ENCODE results near the gene TBRG1. TPM values are rescaled to one million over a fixed set of nuclear protein-coding genes. Genes with fewer than 3 reads are reported as not detected.
"Not testable (repeated sequence)": the region's sequence is repeated elsewhere in the genome, so short reads cannot be mapped to it uniquely, and the experiment has no call there.

TBRG1 gene
- total RNA-seq, 1 donor from 2014 or later = 87.3 TPM

DNA sequence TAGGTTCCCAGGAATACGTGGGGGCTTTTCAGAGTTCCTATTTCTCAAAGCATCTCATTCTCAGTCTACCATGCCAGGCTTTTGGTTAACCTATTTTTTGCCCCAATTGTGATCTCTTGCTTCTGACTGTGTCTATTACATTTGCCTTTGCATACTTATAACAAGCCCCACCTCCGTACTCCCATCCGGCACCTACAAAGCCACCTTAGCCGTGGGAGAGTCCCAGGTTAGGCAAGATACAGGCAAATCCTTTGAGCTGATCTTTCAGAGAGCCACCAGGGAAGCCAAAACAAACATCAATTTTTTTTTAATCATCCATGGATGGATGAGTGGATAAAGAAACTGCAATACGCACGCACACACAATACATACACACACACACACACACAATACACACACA is 30.0 kb upstream of the TBRG1 start:
- DNase-seq (ENCODE audit: low spot score) = no peak
- Mint-ChIP-seq H3K27ac (ENCODE audit: unreplicated experiment) (no peak overlapping the region), H3K4me3 (ENCODE audit: unreplicated experiment) (no peak overlapping the region), H3K36me3 (ENCODE audit: low read depth, unreplicated experiment) (no peaks in the 10 kb centered on the region), H3K4me1 (ENCODE audit: unreplicated experiment) (peaks cover 10% of the 10 kb centered on the region), H3K9me3 (ENCODE audit: unreplicated experiment) (no peaks in the 10 kb centered on the region), H3K27me3 (ENCODE audit: unreplicated experiment) (no peaks in the 10 kb centered on the region)
- TF ChIP-seq, protein P1, sequence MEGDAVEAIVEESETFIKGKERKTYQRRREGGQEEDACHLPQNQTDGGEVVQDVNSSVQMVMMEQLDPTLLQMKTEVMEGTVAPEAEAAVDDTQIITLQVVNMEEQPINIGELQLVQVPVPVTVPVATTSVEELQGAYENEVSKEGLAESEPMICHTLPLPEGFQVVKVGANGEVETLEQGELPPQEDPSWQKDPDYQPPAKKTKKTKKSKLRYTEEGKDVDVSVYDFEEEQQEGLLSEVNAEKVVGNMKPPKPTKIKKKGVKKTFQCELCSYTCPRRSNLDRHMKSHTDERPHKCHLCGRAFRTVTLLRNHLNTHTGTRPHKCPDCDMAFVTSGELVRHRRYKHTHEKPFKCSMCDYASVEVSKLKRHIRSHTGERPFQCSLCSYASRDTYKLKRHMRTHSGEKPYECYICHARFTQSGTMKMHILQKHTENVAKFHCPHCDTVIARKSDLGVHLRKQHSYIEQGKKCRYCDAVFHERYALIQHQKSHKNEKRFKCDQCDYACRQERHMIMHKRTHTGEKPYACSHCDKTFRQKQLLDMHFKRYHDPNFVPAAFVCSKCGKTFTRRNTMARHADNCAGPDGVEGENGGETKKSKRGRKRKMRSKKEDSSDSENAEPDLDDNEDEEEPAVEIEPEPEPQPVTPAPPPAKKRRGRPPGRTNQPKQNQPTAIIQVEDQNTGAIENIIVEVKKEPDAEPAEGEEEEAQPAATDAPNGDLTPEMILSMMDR (IDR thresholded peaks at IDR 0.05; ENCODE audit: unreplicated experiment) = no peak

DNA sequence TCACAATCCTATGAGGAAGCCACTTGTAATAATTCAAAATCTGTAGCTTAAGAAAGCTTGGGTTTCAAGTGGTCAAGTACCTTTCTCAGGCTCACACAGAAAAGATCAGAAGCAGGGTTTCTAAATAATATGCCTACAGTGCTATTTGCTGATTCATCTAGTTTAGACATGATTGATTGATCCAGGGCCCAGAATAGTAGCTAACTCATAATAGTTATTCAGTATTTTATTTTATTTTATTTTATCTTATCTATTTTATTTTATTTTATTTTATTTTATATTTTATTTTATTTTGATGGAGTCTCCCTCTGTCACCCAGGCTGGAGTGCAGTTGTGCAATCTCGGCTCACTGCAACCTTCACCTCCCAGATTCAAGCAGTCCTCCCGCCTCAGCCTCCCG is 27.4 kb upstream of the TBRG1 start:
- no peak overlapping the region for H3K4me3 Mint-ChIP-seq (ENCODE audit: unreplicated experiment)
- H3K27ac Mint-ChIP-seq (ENCODE audit: unreplicated experiment) = no peak overlapping the region
- no peak for DNase-seq (ENCODE audit: low spot score)
- no peaks in the 10 kb centered on the region for H3K27me3 Mint-ChIP-seq (ENCODE audit: unreplicated experiment)
- no peaks in the 10 kb centered on the region for H3K36me3 Mint-ChIP-seq (ENCODE audit: low read depth, unreplicated experiment)
- peaks cover 3% of the 10 kb centered on the region for H3K4me1 Mint-ChIP-seq (ENCODE audit: unreplicated experiment)
- TF ChIP-seq, protein P1 (IDR thresholded peaks at IDR 0.05; ENCODE audit: unreplicated experiment) = no peak
- no peaks in the 10 kb centered on the region for H3K9me3 Mint-ChIP-seq (ENCODE audit: unreplicated experiment)

DNA sequence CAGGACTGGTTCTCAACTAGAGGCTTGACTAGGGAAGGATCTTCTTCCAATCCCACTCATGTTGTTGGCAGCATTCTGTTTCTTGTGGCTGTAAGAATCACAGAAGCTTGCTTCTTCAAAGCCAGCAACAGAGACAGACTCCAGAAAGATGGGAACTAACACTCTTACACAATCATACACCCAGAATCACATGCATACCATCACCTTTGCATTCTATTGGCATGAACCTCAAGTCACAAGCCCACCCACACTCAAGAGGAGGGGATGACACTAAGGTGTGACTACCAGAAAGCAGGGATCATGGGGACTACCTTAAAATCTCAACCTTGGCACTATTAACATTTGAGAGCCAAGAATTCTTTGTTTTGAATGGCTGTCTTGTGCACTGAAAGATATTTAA is 25.0 kb upstream of the TBRG1 start:
- H3K9me3 Mint-ChIP-seq (ENCODE audit: unreplicated experiment) = no peaks in the 10 kb centered on the region
- no peak overlapping the region for H3K27ac Mint-ChIP-seq (ENCODE audit: unreplicated experiment)
- H3K4me1 Mint-ChIP-seq (ENCODE audit: unreplicated experiment) = no peaks in the 10 kb centered on the region
- no peaks in the 10 kb centered on the region for H3K27me3 Mint-ChIP-seq (ENCODE audit: unreplicated experiment)
- TF ChIP-seq, protein P1 (IDR thresholded peaks at IDR 0.05; ENCODE audit: unreplicated experiment) = no peak
- DNase-seq (ENCODE audit: low spot score) = no peak
- no peaks in the 10 kb centered on the region for H3K36me3 Mint-ChIP-seq (ENCODE audit: low read depth, unreplicated experiment)
- H3K4me3 Mint-ChIP-seq (ENCODE audit: unreplicated experiment) = no peak overlapping the region

DNA sequence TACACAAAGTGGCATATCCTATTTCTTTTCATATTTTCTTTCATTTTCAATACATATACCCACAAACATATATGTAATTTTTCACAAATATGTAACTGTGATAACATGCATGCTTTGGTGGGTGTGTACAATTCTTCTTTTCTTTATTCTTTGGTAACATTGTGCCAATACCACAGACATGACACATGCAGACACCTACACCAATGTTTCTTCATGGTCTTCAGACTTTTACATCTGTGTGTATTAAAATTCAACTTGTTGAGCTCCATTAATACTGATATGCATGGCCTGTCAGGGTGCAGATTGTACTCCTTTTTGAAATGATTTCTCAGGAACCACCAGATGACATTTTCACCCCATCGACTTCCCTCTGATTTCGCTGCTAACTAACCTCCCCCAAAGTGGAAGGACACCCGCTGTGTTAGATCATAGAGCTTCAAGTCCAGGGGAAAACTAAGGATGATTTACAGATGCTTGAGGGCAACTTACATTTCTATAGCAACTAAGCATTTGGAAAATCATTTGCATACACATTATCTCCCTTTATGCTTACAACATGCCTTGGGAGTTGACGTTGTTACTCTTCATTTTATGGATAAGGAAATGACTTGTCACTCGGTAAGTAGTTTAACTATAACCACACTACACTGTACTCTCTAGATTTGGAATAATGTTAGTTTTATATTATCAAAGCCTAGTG is 21.9 kb upstream of the TBRG1 start:
- Mint-ChIP-seq H3K9me3 (ENCODE audit: unreplicated experiment) (no peaks in the 10 kb centered on the region), H3K27ac (ENCODE audit: unreplicated experiment) (no peak overlapping the region), H3K4me3 (ENCODE audit: unreplicated experiment) (no peak overlapping the region), H3K4me1 (ENCODE audit: unreplicated experiment) (peaks cover 2% of the 10 kb centered on the region), H3K27me3 (ENCODE audit: unreplicated experiment) (no peaks in the 10 kb centered on the region), H3K36me3 (ENCODE audit: low read depth, unreplicated experiment) (no peaks in the 10 kb centered on the region)
- no peak for DNase-seq (ENCODE audit: low spot score)
- TF ChIP-seq, protein P1 (IDR thresholded peaks at IDR 0.05; ENCODE audit: unreplicated experiment) = no peak

DNA sequence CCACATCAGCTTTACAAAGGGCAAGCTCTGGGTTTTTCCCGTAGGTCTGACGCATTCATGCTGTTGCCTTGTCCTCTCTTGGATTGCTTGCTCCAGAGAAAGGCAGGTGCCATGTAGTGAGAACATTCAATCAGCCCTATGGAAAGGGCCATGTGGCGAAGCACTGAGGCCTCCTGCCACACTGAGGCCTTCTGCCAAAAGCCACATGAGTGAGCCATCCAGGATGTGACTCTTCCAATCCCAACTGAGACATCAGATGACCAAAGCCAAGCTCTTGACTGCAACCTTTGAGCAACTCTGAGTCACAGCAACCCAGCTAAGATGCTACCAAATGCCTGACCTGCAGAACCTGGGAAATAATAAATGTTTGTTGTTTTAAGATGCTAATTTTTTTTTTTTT is 20.5 kb upstream of the TBRG1 start:
- TF ChIP-seq, protein P1 (IDR thresholded peaks at IDR 0.05; ENCODE audit: unreplicated experiment) = no peak
- Mint-ChIP-seq H3K4me1 (ENCODE audit: unreplicated experiment) (peaks cover 4% of the 10 kb centered on the region), H3K4me3 (ENCODE audit: unreplicated experiment) (no peak overlapping the region), H3K9me3 (ENCODE audit: unreplicated experiment) (no peaks in the 10 kb centered on the region), H3K27ac (ENCODE audit: unreplicated experiment) (no peak overlapping the region), H3K36me3 (ENCODE audit: low read depth, unreplicated experiment) (no peaks in the 10 kb centered on the region), H3K27me3 (ENCODE audit: unreplicated experiment) (no peaks in the 10 kb centered on the region)
- DNase-seq (ENCODE audit: low spot score) = no peak

DNA sequence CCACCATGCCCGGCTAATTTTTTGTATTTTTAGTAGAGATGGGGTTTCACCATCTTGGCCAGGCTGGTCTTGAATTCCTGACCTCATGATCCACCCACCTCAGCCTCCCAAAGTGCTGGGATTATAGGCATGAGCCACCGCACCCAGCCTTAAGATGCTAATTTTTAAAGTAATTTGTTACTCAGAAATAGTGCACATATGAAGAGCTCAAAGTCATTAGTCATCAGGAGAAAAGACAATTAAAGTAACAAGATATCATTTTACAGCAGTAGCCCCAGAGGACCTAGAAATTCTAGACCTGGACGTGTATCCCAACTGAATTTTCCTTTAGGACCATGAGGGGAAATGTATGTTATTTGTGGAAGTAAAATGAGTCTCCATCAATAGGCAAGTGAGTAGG is 19.9 kb upstream of the TBRG1 start:
- H3K4me3 Mint-ChIP-seq (ENCODE audit: unreplicated experiment); DNase-seq (ENCODE audit: low spot score); H3K27ac Mint-ChIP-seq (ENCODE audit: unreplicated experiment); H3K27me3 Mint-ChIP-seq (ENCODE audit: unreplicated experiment); H3K36me3 Mint-ChIP-seq (ENCODE audit: low read depth, unreplicated experiment); H3K9me3 Mint-ChIP-seq (ENCODE audit: unreplicated experiment); H3K4me1 Mint-ChIP-seq (ENCODE audit: unreplicated experiment): not testable (repeated sequence)

All from endothelial cell (in vitro differentiated cells).